Neural progenitor cell (in vitro differentiated cells): Measurements from ENCODE around the gene MRO. TPM values are rescaled to one million over a fixed set of nuclear protein-coding genes. Genes with fewer than 3 reads are reported as not detected.

Source experiments
- DNase-seq: peaks from one replicate; pipeline ENCODE4 v3.0.0-alpha.2; 2016; ENCODE audit warnings: low spot score
- H2AFZ ChIP-seq: fragments of 200-600 bp; sonication (generic); replicated peaks from 2 replicates; pipeline ENCODE4 v1.6.1; 2016; ENCODE audit warnings: antibody characterized with exemption
- H3F3A ChIP-seq: fragments of 200-600 bp; sonication (generic); 2 replicates; pipeline ENCODE4 v1.6.1; 2016; ENCODE audit warnings: antibody characterized with exemption, low read depth
- H3K27ac ChIP-seq: fragments of 200-600 bp; sonication (generic); 2 replicates; pipeline ENCODE4 v1.5.1; 2016; ENCODE audit warnings: mild to moderate bottlenecking
- H3K27me3 ChIP-seq: fragments of 200-600 bp; sonication (generic); 2 replicates; pipeline ENCODE4 v1.6.1; 2016; ENCODE audit warnings: mild to moderate bottlenecking, moderate library complexity
- H3K36me3 ChIP-seq: fragments of 200-600 bp; sonication (generic); 2 replicates; pipeline ENCODE4 v1.5.1; 2016
- H3K4me1 ChIP-seq: fragments of 200-600 bp; sonication (generic); 2 replicates; pipeline ENCODE4 v1.6.1; 2016; ENCODE audit warnings: mixed run types
- H3K4me2 ChIP-seq: fragments of 200-600 bp; sonication (generic); 2 replicates; pipeline ENCODE4 v1.6.1; 2016
- H3K4me3 ChIP-seq: fragments of 200-600 bp; sonication (generic); 2 replicates; pipeline ENCODE4 v1.5.1; 2016
- H3K79me2 ChIP-seq: fragments of 200-600 bp; sonication (generic); 2 replicates; pipeline ENCODE4 v1.6.1; 2016; ENCODE audit warnings: low read depth
- H3K9ac ChIP-seq: fragments of 200-600 bp; sonication (generic); 2 replicates; pipeline ENCODE4 v1.6.1; 2016
- H3K9me3 ChIP-seq: fragments of 200-600 bp; sonication (generic); 2 replicates; pipeline ENCODE4 v1.5.1; 2016; ENCODE audit warnings: low read depth
- H4K20me1 ChIP-seq: fragments of 200-600 bp; sonication (generic); 2 replicates; pipeline ENCODE4 v1.6.1; 2016; ENCODE audit warnings: low read depth
- H3K27ac Mint-ChIP-seq: 3 replicates; pipeline ENCODE4 v1.8.0; 2021; ENCODE audit warnings: mixed read lengths
- H3K27me3 Mint-ChIP-seq: 2 replicates; pipeline ENCODE4 v1.8.0; 2022; ENCODE audit warnings: low read depth, mild to moderate bottlenecking, inconsistent platforms, moderate library complexity, mixed read lengths; ENCODE audit not compliant: insufficient read depth
- H3K36me3 Mint-ChIP-seq: 3 replicates; pipeline ENCODE4 v1.8.0; 2021; ENCODE audit warnings: mixed read lengths
- H3K4me1 Mint-ChIP-seq: 3 replicates; pipeline ENCODE4 v1.8.0; 2021; ENCODE audit warnings: mixed read lengths
- H3K4me3 Mint-ChIP-seq: 3 replicates; pipeline ENCODE4 v1.8.0; 2021; ENCODE audit warnings: mild to moderate bottlenecking, moderate library complexity, mixed read lengths
- H3K9me3 Mint-ChIP-seq: 3 replicates; pipeline ENCODE4 v1.8.0; 2020; ENCODE audit warnings: mixed read lengths
- EZH2 ChIP-seq: fragments of 200-600 bp; sonication (generic); IDR thresholded peaks from 2 replicates; pipeline ENCODE4 v1.6.1; 2017; ENCODE audit warnings: antibody characterized with exemption, mild to moderate bottlenecking, moderate library complexity
- EZH2phosphoT487 ChIP-seq: fragments of 200-600 bp; sonication (generic); IDR thresholded peaks from 2 replicates; pipeline ENCODE4 v1.6.1; 2017; ENCODE audit warnings: antibody characterized with exemption
- total RNA-seq: library from RNA; depleted of rRNA; stranded (reverse); fragments of >200 nt; gene quantifications from 2 replicates; pipeline ENCODE4 v1.2.3, GENCODE V29; 2015; ENCODE audit warnings: low replicate concordance
- TF ChIP-seq, protein P1 (sequence below): fragments of 200-600 bp; sonication (generic); IDR thresholded peaks from 2 replicates; pipeline ENCODE4 v1.5.1; 2017; ENCODE audit warnings: antibody characterized with exemption, mild to moderate bottlenecking

MRO gene
- total RNA-seq, 1 donor from 2014 or later = not detected

DNA sequence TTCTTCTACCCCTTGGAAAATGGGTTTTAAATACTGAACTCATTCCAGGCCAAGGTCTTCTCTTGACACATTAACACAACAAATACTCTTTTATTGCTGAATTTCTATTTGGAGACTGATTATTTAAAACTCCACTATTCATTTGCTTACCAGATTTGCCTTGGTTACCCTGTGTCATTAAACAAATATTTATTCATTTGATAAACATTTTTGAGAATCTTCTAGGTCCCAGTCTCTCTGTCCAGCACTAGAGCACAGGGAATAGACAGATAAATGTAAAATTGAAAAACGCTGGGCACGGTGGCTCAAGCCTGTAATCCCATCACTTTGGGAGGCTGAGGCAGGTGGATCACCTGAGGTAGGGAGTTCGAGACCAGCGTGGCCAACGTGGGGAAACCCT is 9.8 kb upstream of the MRO start:
- TF ChIP-seq, protein P1, sequence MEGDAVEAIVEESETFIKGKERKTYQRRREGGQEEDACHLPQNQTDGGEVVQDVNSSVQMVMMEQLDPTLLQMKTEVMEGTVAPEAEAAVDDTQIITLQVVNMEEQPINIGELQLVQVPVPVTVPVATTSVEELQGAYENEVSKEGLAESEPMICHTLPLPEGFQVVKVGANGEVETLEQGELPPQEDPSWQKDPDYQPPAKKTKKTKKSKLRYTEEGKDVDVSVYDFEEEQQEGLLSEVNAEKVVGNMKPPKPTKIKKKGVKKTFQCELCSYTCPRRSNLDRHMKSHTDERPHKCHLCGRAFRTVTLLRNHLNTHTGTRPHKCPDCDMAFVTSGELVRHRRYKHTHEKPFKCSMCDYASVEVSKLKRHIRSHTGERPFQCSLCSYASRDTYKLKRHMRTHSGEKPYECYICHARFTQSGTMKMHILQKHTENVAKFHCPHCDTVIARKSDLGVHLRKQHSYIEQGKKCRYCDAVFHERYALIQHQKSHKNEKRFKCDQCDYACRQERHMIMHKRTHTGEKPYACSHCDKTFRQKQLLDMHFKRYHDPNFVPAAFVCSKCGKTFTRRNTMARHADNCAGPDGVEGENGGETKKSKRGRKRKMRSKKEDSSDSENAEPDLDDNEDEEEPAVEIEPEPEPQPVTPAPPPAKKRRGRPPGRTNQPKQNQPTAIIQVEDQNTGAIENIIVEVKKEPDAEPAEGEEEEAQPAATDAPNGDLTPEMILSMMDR = no peak
- no peak for TF ChIP-seq EZH2
- no peak for TF ChIP-seq EZH2phosphoT487

DNA sequence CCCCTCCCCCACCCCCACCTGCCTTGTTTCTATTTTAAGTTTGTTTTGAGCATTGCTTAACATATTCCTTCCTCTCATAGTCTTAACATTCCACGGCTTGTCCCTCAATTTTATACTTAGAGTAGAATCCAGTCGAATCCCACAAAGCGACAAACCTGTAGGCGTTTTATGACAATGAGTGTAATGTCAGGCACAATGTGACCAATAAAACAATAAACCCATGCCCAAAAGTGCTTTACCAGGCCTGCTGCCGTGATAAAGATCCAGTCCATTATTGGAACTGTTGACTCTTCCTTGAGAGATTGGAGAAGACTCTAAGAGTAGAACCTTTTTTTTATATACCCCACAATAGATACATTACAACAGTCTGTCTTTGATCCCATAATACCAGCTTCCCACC is 6.2 kb upstream of the MRO start:
- Histone ChIP-seq H3K27me3 (no peaks in the 10 kb centered on the region), H3K4me3 (no peak overlapping the region), H3K9me3 (no peaks in the 10 kb centered on the region), H3F3A (no peaks in the 10 kb centered on the region), H3K79me2 (no peaks in the 10 kb centered on the region), H3K9ac (no peak overlapping the region), H3K4me1 (no peaks in the 10 kb centered on the region), H3K4me2 (no peak overlapping the region), H2AFZ (no peak overlapping the region), H3K36me3 (no peaks in the 10 kb centered on the region), H4K20me1 (no peaks in the 10 kb centered on the region), H3K27ac (no peak overlapping the region)
- Mint-ChIP-seq H3K36me3 (no peaks in the 10 kb centered on the region), H3K9me3 (no peaks in the 10 kb centered on the region), H3K27ac (no peak overlapping the region), H3K4me1 (no peaks in the 10 kb centered on the region), H3K4me3 (no peak overlapping the region), H3K27me3 (no peaks in the 10 kb centered on the region)
- TF ChIP-seq EZH2 (no peak), EZH2phosphoT487 (no peak)
- TF ChIP-seq, protein P1 = no peak
- DNase-seq = no peak

More for the DNA sequence above, 9.8 kb upstream of the MRO start:
- no peak for DNase-seq
- Histone ChIP-seq H3K4me3 (no peak overlapping the region), H3K9me3 (no peaks in the 10 kb centered on the region), H3K27me3 (no peaks in the 10 kb centered on the region), H3K9ac (no peak overlapping the region), H3K4me2 (no peak overlapping the region), H3K36me3 (no peaks in the 10 kb centered on the region), H4K20me1 (no peaks in the 10 kb centered on the region), H3K79me2 (no peaks in the 10 kb centered on the region), H2AFZ (no peak overlapping the region), H3F3A (no peaks in the 10 kb centered on the region), H3K27ac (no peak overlapping the region), H3K4me1 (no peaks in the 10 kb centered on the region)
- H3K9me3 Mint-ChIP-seq = no peaks in the 10 kb centered on the region
- H3K36me3 Mint-ChIP-seq = no peaks in the 10 kb centered on the region
- no peaks in the 10 kb centered on the region for H3K4me1 Mint-ChIP-seq
- no peak overlapping the region for H3K27ac Mint-ChIP-seq
- no peak overlapping the region for H3K4me3 Mint-ChIP-seq
- H3K27me3 Mint-ChIP-seq = no peaks in the 10 kb centered on the region

DNA sequence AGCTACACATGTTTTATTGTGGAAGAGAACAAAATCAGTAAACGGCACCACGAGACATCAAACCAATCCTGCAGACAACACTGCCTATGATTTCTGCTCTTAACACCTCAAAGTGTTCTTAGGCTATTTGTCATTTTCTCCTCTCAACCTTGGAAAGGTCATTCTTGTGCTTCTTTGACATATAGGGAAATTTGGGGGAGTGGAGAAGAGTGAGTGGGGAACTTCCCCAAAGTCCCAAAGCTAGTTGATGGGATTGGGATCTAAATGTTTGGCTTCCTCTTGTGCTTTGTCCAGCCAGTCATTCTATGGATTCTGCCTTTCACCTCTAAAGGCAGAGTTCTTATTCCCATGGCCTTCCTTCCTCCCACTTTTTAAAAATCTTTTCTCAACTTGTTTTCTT is 5.8 kb upstream of the MRO start:
- Mint-ChIP-seq H3K4me3 (no peak overlapping the region), H3K27me3 (no peaks in the 10 kb centered on the region), H3K4me1 (no peaks in the 10 kb centered on the region), H3K36me3 (no peaks in the 10 kb centered on the region), H3K9me3 (no peaks in the 10 kb centered on the region), H3K27ac (no peak overlapping the region)
- DNase-seq = no peak
- Histone ChIP-seq H2AFZ (no peak overlapping the region), H3F3A (no peaks in the 10 kb centered on the region), H4K20me1 (no peaks in the 10 kb centered on the region), H3K36me3 (no peaks in the 10 kb centered on the region), H3K79me2 (no peaks in the 10 kb centered on the region), H3K27ac (no peak overlapping the region), H3K4me2 (no peak overlapping the region), H3K9ac (no peak overlapping the region), H3K27me3 (no peaks in the 10 kb centered on the region), H3K9me3 (no peaks in the 10 kb centered on the region), H3K4me3 (no peak overlapping the region), H3K4me1 (peaks cover 3% of the 10 kb centered on the region)
- TF ChIP-seq EZH2phosphoT487 = no peak
- no peak for TF ChIP-seq EZH2
- TF ChIP-seq, protein P1 = no peak

DNA sequence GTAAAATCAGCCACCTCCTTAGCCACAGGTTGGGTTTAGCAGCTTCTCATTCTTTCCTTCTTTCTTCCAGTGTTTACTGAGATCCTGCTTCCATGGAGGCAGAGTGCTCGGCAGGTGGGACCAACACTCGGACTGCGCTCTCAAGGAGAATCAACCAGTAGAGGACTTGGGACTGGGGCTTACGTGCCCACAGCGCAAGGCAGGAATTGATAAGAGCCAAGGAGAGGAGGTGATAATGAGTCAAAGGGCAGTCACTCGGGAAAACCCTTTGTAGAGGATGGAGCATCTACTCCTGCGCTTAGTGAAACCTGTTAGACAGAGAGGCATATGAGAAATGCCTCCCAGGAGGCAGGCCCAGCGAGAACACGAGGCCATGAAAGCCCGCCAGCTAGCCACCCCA is 2.9 kb upstream of the MRO start:
- Histone ChIP-seq H3K9me3 (no peaks in the 10 kb centered on the region), H3F3A (no peaks in the 10 kb centered on the region), H3K79me2 (no peaks in the 10 kb centered on the region), H3K9ac (no peak overlapping the region), H3K4me1 (peaks cover 18% of the 10 kb centered on the region), H3K4me2 (no peak overlapping the region), H3K27ac (no peak overlapping the region), H2AFZ (no peak overlapping the region), H4K20me1 (no peaks in the 10 kb centered on the region), H3K4me3 (no peak overlapping the region), H3K36me3 (no peaks in the 10 kb centered on the region), H3K27me3 (no peaks in the 10 kb centered on the region)
- H3K27me3 Mint-ChIP-seq = no peaks in the 10 kb centered on the region
- DNase-seq = no peak
- H3K27ac Mint-ChIP-seq = no peak overlapping the region
- no peak overlapping the region for H3K4me3 Mint-ChIP-seq
- no peaks in the 10 kb centered on the region for H3K36me3 Mint-ChIP-seq
- H3K9me3 Mint-ChIP-seq = no peaks in the 10 kb centered on the region
- no peak for TF ChIP-seq EZH2
- TF ChIP-seq, protein P1 = no peak
- no peak for TF ChIP-seq EZH2phosphoT487
- peaks cover 8% of the 10 kb centered on the region for H3K4me1 Mint-ChIP-seq
